Mesenchymal stem cell (in vitro differentiated cells and primary cell): Measurements from ENCODE around the gene SENP7.

Source experiments
- DNase-seq: peaks from one replicate; pipeline ENCODE4 v3.0.0-alpha.2; 2013
- H2AFZ ChIP-seq: one replicate; pipeline ENCODE4 v1.6.1; 2013; ENCODE audit warnings: low read depth, mild to moderate bottlenecking, control low read depth, inconsistent platforms, low read length, moderate library complexity
- H2AK5ac ChIP-seq: 2 replicates; pipeline ENCODE4 v1.6.1; 2013; ENCODE audit warnings: low read length, moderate library complexity, mild to moderate bottlenecking, inconsistent platforms; ENCODE audit not compliant: severe bottlenecking
- H2BK120ac ChIP-seq: one replicate; pipeline ENCODE4 v1.6.1; 2013; ENCODE audit warnings: low read depth, mild to moderate bottlenecking, inconsistent platforms, low read length, moderate library complexity
- H2BK12ac ChIP-seq, 2 experiments: one replicate each; pipeline ENCODE4 v1.6.1; 2013; ENCODE audit warnings: inconsistent platforms in 2 of 2, low read length in 2 of 2, mild to moderate bottlenecking in 2 of 2, moderate library complexity in 2 of 2, control low read depth in 1 of 2
- H2BK15ac ChIP-seq: one replicate; pipeline ENCODE4 v1.6.1; 2013; ENCODE audit warnings: mild to moderate bottlenecking, low read depth, inconsistent platforms; ENCODE audit not compliant: poor library complexity, severe bottlenecking
- H2BK5ac ChIP-seq: 2 replicates; pipeline ENCODE4 v1.6.1; 2013; ENCODE audit warnings: low read depth, mild to moderate bottlenecking, low read length, control low read depth, inconsistent platforms; ENCODE audit not compliant: poor library complexity, severe bottlenecking
- H3K14ac ChIP-seq, 2 experiments: one replicate each; pipeline ENCODE4 v1.6.1; 2013; ENCODE audit warnings: inconsistent platforms in 2 of 2, low read length in 2 of 2, control low read depth in 1 of 2, mild to moderate bottlenecking in 1 of 2, moderate library complexity in 1 of 2
- H3K18ac ChIP-seq, 2 experiments: one replicate each; pipeline ENCODE4 v1.6.1; 2013; ENCODE audit warnings: inconsistent platforms in 2 of 2, low read length in 2 of 2, control low read depth in 1 of 2, low read depth in 1 of 2, mild to moderate bottlenecking in 1 of 2
- H3K23ac ChIP-seq, 2 experiments: one replicate each; pipeline ENCODE4 v1.6.1; 2013; ENCODE audit warnings: inconsistent platforms in 2 of 2, low read length in 2 of 2, mild to moderate bottlenecking in 2 of 2, moderate library complexity in 2 of 2, control low read depth in 1 of 2
- H3K27ac ChIP-seq: 2 replicates; pipeline ENCODE4 v1.5.1; 2013; ENCODE audit warnings: mild to moderate bottlenecking, moderate library complexity, low read length, control low read depth, inconsistent platforms; ENCODE audit not compliant: poor library complexity, severe bottlenecking
- H3K27me3 ChIP-seq, 2 experiments: 2 replicates each; pipeline versions ENCODE4 v1.6.1 to v1.7.0; 2013; ENCODE audit warnings: low read length in 2 of 2, mild to moderate bottlenecking in 2 of 2, moderate library complexity in 2 of 2, control low read depth in 1 of 2, inconsistent platforms in 1 of 2; ENCODE audit not compliant: control insufficient read depth in 1 of 2, insufficient read depth in 1 of 2
- H3K36me3 ChIP-seq, 2 experiments: 2 replicates each; pipeline versions ENCODE4 v1.6.1 to v1.7.0; 2013; ENCODE audit warnings: low read length in 2 of 2, control low read depth in 1 of 2, inconsistent platforms in 1 of 2, low read depth in 1 of 2, mild to moderate bottlenecking in 1 of 2; ENCODE audit not compliant: insufficient read depth in 2 of 2, control insufficient read depth in 1 of 2
- H3K4ac ChIP-seq, 2 experiments: one replicate each; pipeline ENCODE4 v1.6.1; 2013; ENCODE audit warnings: inconsistent platforms in 2 of 2, low read length in 2 of 2, mild to moderate bottlenecking in 2 of 2, moderate library complexity in 2 of 2, control low read depth in 1 of 2, low read depth in 1 of 2
- H3K4me1 ChIP-seq: 2 replicates; pipeline ENCODE4 v1.6.1; 2013; ENCODE audit warnings: low read depth, low read length, control low read depth; ENCODE audit not compliant: control insufficient read depth, insufficient read depth
- H3K4me2 ChIP-seq: 2 replicates; pipeline ENCODE4 v1.6.1; 2013; ENCODE audit warnings: low read length, mild to moderate bottlenecking, inconsistent platforms; ENCODE audit not compliant: poor library complexity, severe bottlenecking
- H3K4me3 ChIP-seq, 2 experiments: 2 replicates each; pipeline versions ENCODE4 v1.5.1 to v1.7.0; 2013; ENCODE audit warnings: low read length in 2 of 2, mild to moderate bottlenecking in 2 of 2, control low read depth in 1 of 2, low read depth in 1 of 2; ENCODE audit not compliant: insufficient read depth in 1 of 2
- H3K79me1 ChIP-seq: replicated peaks from 2 replicates; pipeline ENCODE4 v1.6.1; 2013; ENCODE audit warnings: mild to moderate bottlenecking, control low read depth, low read length, inconsistent platforms; ENCODE audit not compliant: poor library complexity, severe bottlenecking
- H3K9ac ChIP-seq: 2 replicates; pipeline ENCODE4 v1.7.0; 2013; ENCODE audit warnings: mild to moderate bottlenecking, low read length, moderate library complexity
- H3K9me3 ChIP-seq: 2 replicates; pipeline ENCODE4 v1.7.0; 2013; ENCODE audit warnings: mild to moderate bottlenecking, low read length; ENCODE audit not compliant: control insufficient read depth
- H4K8ac ChIP-seq: one replicate; pipeline ENCODE4 v1.6.1; 2013; ENCODE audit warnings: inconsistent platforms, mild to moderate bottlenecking, low read length, moderate library complexity
- H4K91ac ChIP-seq: one replicate; pipeline ENCODE4 v1.6.1; 2013; ENCODE audit warnings: mild to moderate bottlenecking, low read length, inconsistent platforms
- WGBS: methylation state at CpG from one replicate; pipeline ENCODE4 v1.1.7; 2013; ENCODE audit warnings: mixed read lengths; 5-methylcytosine and 5-hydroxymethylcytosine counted together

SENP7 gene

DNA sequence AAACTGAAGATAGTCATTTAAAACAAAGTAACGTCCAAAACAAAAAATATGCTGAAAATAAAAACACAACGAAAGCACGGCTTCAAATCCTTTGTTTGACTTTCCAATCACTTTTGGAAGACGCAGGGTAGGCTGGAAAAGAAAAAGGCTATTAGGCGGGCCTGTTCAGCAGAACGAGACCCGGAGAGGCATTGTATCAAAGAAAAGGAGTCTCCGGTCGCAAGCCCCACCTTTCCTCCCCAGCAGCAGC, 691 bp downstream of the SENP7 start:
- H2BK12ac ChIP-seq: peak overlapping the region in 1 of 2 experiments; percentile 15
- H2BK5ac ChIP-seq: no peak overlapping the region
- peak overlapping the region; percentile 91 for H2BK120ac ChIP-seq
- H3K27me3 ChIP-seq: no peaks in the 10 kb centered on the region
- H3K9me3 ChIP-seq: no peaks in the 10 kb centered on the region
- H2AFZ ChIP-seq: peak overlapping the region; percentile 11
- H3K4ac ChIP-seq: peak overlapping the region; percentile 20 to 21
- H2AK5ac ChIP-seq: no peak overlapping the region
- peak overlapping the region; percentile 91 for H4K91ac ChIP-seq
- H3K36me3 ChIP-seq: no peaks in the 10 kb centered on the region
- no peak overlapping the region for H3K14ac ChIP-seq
- H3K4me2 ChIP-seq: peak overlapping the region; percentile 51
- no peak for DNase-seq
- H3K79me1 ChIP-seq: peaks cover 3% of the 10 kb centered on the region
- H3K27ac ChIP-seq: peak overlapping the region; percentile 72
- WGBS: 0% methylated on average over 6 of the region's 9 CpGs
- peak overlapping the region; percentile 62 to 71 for H3K18ac ChIP-seq
- no peaks in the 10 kb centered on the region for H3K4me1 ChIP-seq
- H4K8ac ChIP-seq: peak overlapping the region; percentile 67
- peak overlapping the region; percentile 97 for H3K9ac ChIP-seq
- H2BK15ac ChIP-seq: peak overlapping the region; percentile 36
- H3K23ac ChIP-seq: no peak overlapping the region
- H3K4me3 ChIP-seq: peak overlapping the region; percentile 82 to 89

GRCh38 chr3:101509811-101510210, 3.2 kb downstream of the SENP7 start:
- Histone ChIP-seq H2AK5ac (no peak overlapping the region), H2AFZ (no peak overlapping the region), H3K4ac (no peak overlapping the region), H4K91ac (no peak overlapping the region), H3K27me3 (no peaks in the 10 kb centered on the region), H3K23ac (no peak overlapping the region), H4K8ac (no peak overlapping the region), H3K4me1 (no peaks in the 10 kb centered on the region), H2BK5ac (no peak overlapping the region), H3K79me1 (peaks cover 8% of the 10 kb centered on the region), H3K4me2 (no peak overlapping the region), H2BK12ac (no peak overlapping the region), H2BK15ac (no peak overlapping the region), H3K18ac (no peak overlapping the region), H3K36me3 (peaks cover 0 to under 1% of the 10 kb centered on the region in 2 experiments), H3K27ac (no peak overlapping the region), H3K4me3 (no peak overlapping the region), H3K9me3 (no peaks in the 10 kb centered on the region), H2BK120ac (no peak overlapping the region), H3K14ac (no peak overlapping the region), H3K9ac (no peak overlapping the region)
- 20% methylated on average over 2 of the region's 3 CpGs for WGBS
- peak; percentile 70 for DNase-seq

DNA sequence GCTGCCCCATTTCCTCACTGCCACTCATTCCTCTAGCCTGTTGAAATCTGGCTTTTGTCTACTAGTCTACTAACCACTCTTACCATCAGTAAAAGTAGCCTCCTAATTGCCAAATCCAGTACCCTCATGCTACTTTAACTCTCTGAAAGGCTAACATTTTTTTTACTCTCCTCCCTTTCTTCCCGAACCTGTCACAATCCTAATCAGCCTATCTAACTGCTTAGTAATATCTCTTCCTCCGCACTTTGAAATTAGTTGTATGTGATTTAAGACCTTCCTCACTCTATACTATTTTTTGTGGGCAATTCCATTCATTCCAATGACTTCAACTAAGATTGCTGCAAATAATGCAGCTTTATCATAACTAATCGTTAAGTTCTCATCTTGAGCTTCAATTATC, 3.7 kb downstream of the SENP7 start:
- Histone ChIP-seq H2BK120ac (no peak overlapping the region), H3K23ac (no peak overlapping the region), H2AFZ (no peak overlapping the region), H3K14ac (no peak overlapping the region), H3K4ac (no peak overlapping the region), H3K4me1 (no peaks in the 10 kb centered on the region), H3K36me3 (peaks cover 0 to 2% of the 10 kb centered on the region in 2 experiments), H3K27ac (no peak overlapping the region), H3K4me3 (no peak overlapping the region), H2BK12ac (no peak overlapping the region), H3K79me1 (peaks cover 10% of the 10 kb centered on the region), H3K9me3 (no peaks in the 10 kb centered on the region), H3K9ac (no peak overlapping the region), H4K8ac (no peak overlapping the region), H2AK5ac (no peak overlapping the region), H2BK15ac (no peak overlapping the region), H4K91ac (no peak overlapping the region), H2BK5ac (no peak overlapping the region), H3K27me3 (no peaks in the 10 kb centered on the region), H3K18ac (no peak overlapping the region), H3K4me2 (no peak overlapping the region)
- WGBS: 34% methylated on average over 3 of the region's 3 CpGs
- peak; percentile 36 for DNase-seq

DNA sequence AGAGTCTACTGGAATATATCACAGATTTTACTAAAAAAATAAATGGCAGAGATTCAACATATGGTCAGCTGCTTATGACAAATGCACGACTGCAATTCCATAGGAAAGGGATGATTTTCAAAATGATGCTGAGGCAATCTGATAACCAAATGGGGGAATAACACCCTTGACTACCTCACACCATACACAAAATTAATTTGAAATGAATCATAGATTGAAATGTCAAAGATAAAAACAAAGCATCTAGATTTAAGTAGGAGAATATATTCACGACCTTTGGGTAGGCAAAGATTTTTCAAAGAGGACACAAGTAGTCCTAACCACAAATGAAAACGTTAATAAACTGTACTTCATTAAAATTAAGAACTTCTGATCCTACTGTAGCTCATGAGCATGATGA, 11.2 kb downstream of the SENP7 start:
- H3K27me3 ChIP-seq: no peaks in the 10 kb centered on the region
- H2BK120ac ChIP-seq: no peak overlapping the region
- no peak overlapping the region for H2BK5ac ChIP-seq
- no peak overlapping the region for H3K18ac ChIP-seq
- no peak for DNase-seq
- H3K4me1 ChIP-seq: no peaks in the 10 kb centered on the region
- H3K27ac ChIP-seq: no peak overlapping the region
- H4K8ac ChIP-seq: no peak overlapping the region
- H3K23ac ChIP-seq: no peak overlapping the region
- no peak overlapping the region for H3K4ac ChIP-seq
- no peaks in the 10 kb centered on the region for H3K9me3 ChIP-seq
- no peak overlapping the region for H4K91ac ChIP-seq
- no peak overlapping the region for H3K14ac ChIP-seq
- H2BK12ac ChIP-seq: no peak overlapping the region
- H3K4me2 ChIP-seq: no peak overlapping the region
- no peak overlapping the region for H3K9ac ChIP-seq
- no peak overlapping the region for H2AFZ ChIP-seq
- WGBS: 88% methylated on average over 2 of the region's 3 CpGs
- H3K4me3 ChIP-seq: no peak overlapping the region
- peaks cover 20% of the 10 kb centered on the region for H3K79me1 ChIP-seq
- no peak overlapping the region for H2AK5ac ChIP-seq
- H2BK15ac ChIP-seq: no peak overlapping the region
- H3K36me3 ChIP-seq: peaks cover 0 to 6% of the 10 kb centered on the region in 2 experiments
